CD4-positive, alpha-beta T cell (primary cell): ENCODE results near the gene TRHDE. TPM values are rescaled to one million over a fixed set of nuclear protein-coding genes. Genes with fewer than 3 reads are reported as not detected.

Experiments
- ATAC-seq: fragments of 200-7000 bp; cut with Tn5 transposase; one replicate; pipeline ENCODE4 v1.10.0; 2022; ENCODE audit warnings: mild to moderate bottlenecking; ENCODE audit not compliant: poor library complexity
- CTCF ChIA-PET: fragments of 350-600 bp; sonication (Branson Sonifier 250); formaldehyde crosslinking; loops from one replicate; lab custom pipeline; 2021; ENCODE audit warnings: antibody characterized with exemption, inconsistent platforms; lab: Charles Lee
- POLR2A ChIA-PET: fragments of 350-600 bp; sonication (Branson Sonifier 250); formaldehyde crosslinking; loops from one replicate; lab custom pipeline; 2021; ENCODE audit warnings: antibody characterized with exemption, inconsistent platforms; lab: Charles Lee
- DNase-seq, 14 experiments: peaks; one replicate each; pipeline ENCODE4 v3.0.0-alpha.2; 2013 to 2020; ENCODE audit warnings: mixed read lengths in 2 of 14
- H3K27ac ChIP-seq, 2 donors: one replicate each; pipeline versions ENCODE4 v1.5.1 to v1.7.0; 2013; ENCODE audit warnings: low read length in 2 of 2, low read depth in 1 of 2, mild to moderate bottlenecking in 1 of 2
- H3K27me3 ChIP-seq, 2 experiments: 1 replicate in 1 of 2; 2 replicates in 1 of 2; pipeline versions ENCODE4 v1.6.1 to v1.7.0; 2013; ENCODE audit warnings: low read length in 2 of 2, control low read depth in 1 of 2, mild to moderate bottlenecking in 1 of 2, moderate library complexity in 1 of 2; ENCODE audit not compliant: insufficient read depth in 2 of 2, control insufficient read depth in 1 of 2
- H3K36me3 ChIP-seq: one replicate; pipeline ENCODE4 v1.6.1; 2013; ENCODE audit warnings: low read length, control low read depth; ENCODE audit not compliant: insufficient read depth
- H3K4me1 ChIP-seq: one replicate; pipeline ENCODE4 v1.6.1; 2013; ENCODE audit warnings: low read length, control low read depth; ENCODE audit not compliant: insufficient read depth
- H3K4me3 ChIP-seq: one replicate; pipeline ENCODE4 v1.5.1; 2013; ENCODE audit warnings: mild to moderate bottlenecking, low read length, moderate library complexity
- H3K9me3 ChIP-seq, 2 experiments: 1 replicate in 1 of 2; 2 replicates in 1 of 2; pipeline versions ENCODE4 v1.6.1 to v1.7.0; 2013; ENCODE audit warnings: low read length in 2 of 2, mild to moderate bottlenecking in 2 of 2, control low read depth in 1 of 2, moderate library complexity in 1 of 2; ENCODE audit not compliant: control insufficient read depth in 1 of 2, insufficient read depth in 1 of 2
- H3K27ac Mint-ChIP-seq: one replicate; pipeline ENCODE4 v1.8.0; 2020; ENCODE audit warnings: mixed read lengths
- H3K27me3 Mint-ChIP-seq: one replicate; pipeline ENCODE4 v1.8.0; 2021; ENCODE audit warnings: mixed read lengths
- H3K36me3 Mint-ChIP-seq: one replicate; pipeline ENCODE4 v1.8.0; 2021; ENCODE audit warnings: low read depth, mixed read lengths
- H3K4me1 Mint-ChIP-seq: one replicate; pipeline ENCODE4 v1.8.0; 2021; ENCODE audit warnings: low read depth, mixed read lengths
- H3K4me3 Mint-ChIP-seq: one replicate; pipeline ENCODE4 v1.8.0; 2020; ENCODE audit warnings: mild to moderate bottlenecking, mixed read lengths
- H3K9me3 Mint-ChIP-seq: one replicate; pipeline ENCODE4 v1.8.0; 2020; ENCODE audit warnings: mixed read lengths
- intact Hi-C, 2 experiments: fragments of 100-400 bp; cut with DNase I in 1 of 2; cut with micrococcal nuclease in 1 of 2; formaldehyde crosslinking; loops; one replicate each; pipeline versions ENCODE4 v1.15.1 to v1.9.0; 2023 to 2025; cut with DNase I, micrococcal nuclease
- total RNA-seq, 174 experiments: library from RNA in 2 of 174; stranded (reverse) in 2 of 174; gene quantifications; one replicate each; pipeline ENCODE4 v1.2.3 and lab custom pipeline; 2021 to 2026
- TF ChIP-seq, protein P1 (sequence below): fragments of 200-600 bp; IDR thresholded peaks from one replicate; pipeline ENCODE4 v1.8.0; 2022; ENCODE audit warnings: antibody characterized with exemption, mild to moderate bottlenecking

Gene TRHDE
- total RNA-seq, 2 experiments from 2014 or later = not detected

DNA sequence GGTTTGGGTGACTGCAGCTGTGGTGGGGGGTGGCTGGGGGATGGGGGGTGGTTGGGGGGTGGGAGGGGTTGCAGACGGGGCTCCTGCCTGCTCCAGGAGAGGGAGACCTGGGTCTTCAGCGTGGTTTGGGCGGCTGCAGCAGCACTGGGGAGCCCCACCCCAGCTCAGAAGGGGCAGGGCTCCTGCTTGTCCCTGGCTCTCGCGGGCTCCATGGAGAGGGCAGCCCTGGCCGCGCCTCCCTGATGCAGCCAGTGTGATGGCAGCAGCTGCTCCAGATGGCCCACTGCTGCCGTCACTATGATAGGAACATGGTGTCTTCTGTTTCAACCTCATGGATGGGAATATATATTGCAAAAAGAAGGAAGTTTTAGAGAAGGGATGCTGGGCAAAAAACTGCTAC lies 22.9 kb downstream of the TRHDE start:
- POLR2A ChIA-PET = no interaction called here
- intact Hi-C loops = no loop called here
- H3K27me3 Mint-ChIP-seq = no peaks in the 10 kb centered on the region

DNA sequence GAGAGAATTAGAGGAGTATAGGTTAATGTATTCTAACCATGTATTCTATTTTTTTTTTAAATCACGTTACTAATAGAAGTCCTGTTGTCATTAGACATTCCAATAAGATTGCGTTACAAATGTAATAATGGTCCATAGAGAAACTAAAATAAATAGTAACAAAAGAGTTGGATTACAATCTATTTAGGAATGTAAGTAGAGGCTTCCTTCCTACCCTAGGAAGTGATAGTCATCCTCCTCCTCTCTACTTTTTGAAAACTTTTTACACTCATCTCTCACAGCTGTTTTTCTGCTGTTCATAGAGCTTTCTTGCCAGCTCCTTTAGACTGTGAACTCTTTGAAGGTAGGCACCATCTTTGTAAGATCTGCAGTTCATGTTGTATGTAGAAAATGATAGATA lies 23.6 kb downstream of the TRHDE start:
- H3K36me3 ChIP-seq = no peaks in the 10 kb centered on the region
- no peak for ATAC-seq
- no peak for DNase-seq
- no peaks in the 10 kb centered on the region for H3K4me1 Mint-ChIP-seq
- TF ChIP-seq, protein P1, sequence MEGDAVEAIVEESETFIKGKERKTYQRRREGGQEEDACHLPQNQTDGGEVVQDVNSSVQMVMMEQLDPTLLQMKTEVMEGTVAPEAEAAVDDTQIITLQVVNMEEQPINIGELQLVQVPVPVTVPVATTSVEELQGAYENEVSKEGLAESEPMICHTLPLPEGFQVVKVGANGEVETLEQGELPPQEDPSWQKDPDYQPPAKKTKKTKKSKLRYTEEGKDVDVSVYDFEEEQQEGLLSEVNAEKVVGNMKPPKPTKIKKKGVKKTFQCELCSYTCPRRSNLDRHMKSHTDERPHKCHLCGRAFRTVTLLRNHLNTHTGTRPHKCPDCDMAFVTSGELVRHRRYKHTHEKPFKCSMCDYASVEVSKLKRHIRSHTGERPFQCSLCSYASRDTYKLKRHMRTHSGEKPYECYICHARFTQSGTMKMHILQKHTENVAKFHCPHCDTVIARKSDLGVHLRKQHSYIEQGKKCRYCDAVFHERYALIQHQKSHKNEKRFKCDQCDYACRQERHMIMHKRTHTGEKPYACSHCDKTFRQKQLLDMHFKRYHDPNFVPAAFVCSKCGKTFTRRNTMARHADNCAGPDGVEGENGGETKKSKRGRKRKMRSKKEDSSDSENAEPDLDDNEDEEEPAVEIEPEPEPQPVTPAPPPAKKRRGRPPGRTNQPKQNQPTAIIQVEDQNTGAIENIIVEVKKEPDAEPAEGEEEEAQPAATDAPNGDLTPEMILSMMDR = no peak
- no peaks in the 10 kb centered on the region for H3K36me3 Mint-ChIP-seq
- ChIA-PET CTCF (no interaction called here), POLR2A (no interaction called here)
- H3K4me3 Mint-ChIP-seq = no peak overlapping the region
- no peaks in the 10 kb centered on the region for H3K9me3 Mint-ChIP-seq
- no peaks in the 10 kb centered on the region for H3K27me3 Mint-ChIP-seq
- peaks cover 0 to 13% of the 10 kb centered on the region in 2 experiments for H3K9me3 ChIP-seq
- no peak overlapping the region for H3K4me3 ChIP-seq
- intact Hi-C loops = no loop called here
- H3K27ac Mint-ChIP-seq = no peak overlapping the region
- no peaks in the 10 kb centered on the region for H3K27me3 ChIP-seq
- H3K4me1 ChIP-seq = no peaks in the 10 kb centered on the region
- no peak overlapping the region for H3K27ac ChIP-seq

More for the DNA sequence above, 22.9 kb downstream of the TRHDE start:
- ATAC-seq (no peak), DNase-seq (no peak)
- H3K27ac ChIP-seq = no peak overlapping the region
- no peaks in the 10 kb centered on the region for H3K27me3 ChIP-seq
- H3K4me3 Mint-ChIP-seq = no peak overlapping the region
- no peaks in the 10 kb centered on the region for H3K36me3 Mint-ChIP-seq
- H3K4me1 ChIP-seq = no peaks in the 10 kb centered on the region
- no peaks in the 10 kb centered on the region for H3K36me3 ChIP-seq
- no peaks in the 10 kb centered on the region for H3K4me1 Mint-ChIP-seq
- H3K9me3 Mint-ChIP-seq = no peaks in the 10 kb centered on the region
- CTCF ChIA-PET = no interaction called here
- TF ChIP-seq, protein P1 = no peak
- peaks cover 0 to 13% of the 10 kb centered on the region in 2 experiments for H3K9me3 ChIP-seq
- H3K4me3 ChIP-seq = no peak overlapping the region
- no peak overlapping the region for H3K27ac Mint-ChIP-seq

DNA sequence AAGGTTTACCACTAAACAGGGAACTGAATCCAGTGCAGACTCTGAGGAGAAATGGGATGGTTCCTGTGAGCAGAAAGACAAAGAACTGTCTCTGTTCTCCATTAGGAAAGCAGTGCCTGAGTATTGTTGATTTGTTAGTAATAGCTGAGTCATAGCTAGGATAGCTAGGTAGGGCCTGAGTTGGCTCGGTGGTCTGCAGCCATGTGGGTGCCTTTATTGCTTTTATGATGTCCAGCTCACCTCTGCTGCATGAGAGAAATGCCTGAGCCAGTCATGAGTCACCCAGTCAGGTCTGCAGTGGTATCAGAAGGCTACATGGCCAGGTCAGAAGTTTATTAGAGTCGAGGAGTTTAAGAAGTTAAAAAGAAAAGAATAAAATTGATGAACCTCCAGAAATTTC lies 24.2 kb downstream of the TRHDE start:
- intact Hi-C loops = no loop called here
- Mint-ChIP-seq H3K27me3 (no peaks in the 10 kb centered on the region), H3K4me1 (no peaks in the 10 kb centered on the region), H3K9me3 (no peaks in the 10 kb centered on the region), H3K27ac (no peak overlapping the region), H3K4me3 (no peak overlapping the region), H3K36me3 (no peaks in the 10 kb centered on the region)
- no peak overlapping the region for H3K4me3 ChIP-seq
- ChIA-PET CTCF (no interaction called here), POLR2A (no interaction called here)
- no peaks in the 10 kb centered on the region for H3K36me3 ChIP-seq
- no peak for DNase-seq
- no peak overlapping the region for H3K27ac ChIP-seq
- H3K9me3 ChIP-seq = peaks cover 0 to 13% of the 10 kb centered on the region in 2 experiments
- H3K27me3 ChIP-seq = no peaks in the 10 kb centered on the region
- ATAC-seq = no peak
- TF ChIP-seq, protein P1 = no peak
- H3K4me1 ChIP-seq = no peaks in the 10 kb centered on the region
